ENCODE measurements around the gene EFNA1.

GRCh38 chr1:155166471-155167165, 38.9 kb downstream of the EFNA1 start:
- no peak for TF ChIP-seq CTCF (IDR thresholded peaks at IDR 0.05; ENCODE audit: poor library complexity, severe bottlenecking)
- no peak for TF ChIP-seq EP300 (conservative IDR thresholded peaks at IDR 0.05; ENCODE audit: poor library complexity, severe bottlenecking)
- no peak for TF ChIP-seq EZH2 (IDR thresholded peaks at IDR 0.05; ENCODE audit: borderline replicate concordance, insufficient read depth, low read length, poor library complexity, severe bottlenecking)
- no peak for TF ChIP-seq TAF1 (IDR thresholded peaks at IDR 0.05; ENCODE audit: low read depth)
- TF ChIP-seq MXI1 (conservative IDR thresholded peaks at IDR 0.05; ENCODE audit: poor library complexity, severe bottlenecking), result no peak

All from neural cell (in vitro differentiated cells).